HG02610 (cell line): ENCODE measurements around the gene TTC23.

Source experiments
- ATAC-seq: cut with Tn5 transposase; IDR thresholded peaks from one replicate; pipeline ENCODE4 v1.9.1; 2021; ENCODE audit warnings: mild to moderate bottlenecking, moderate library complexity; ENCODE audit not compliant: unreplicated experiment

The TTC23 gene

GRCh38 chr15:99165956-99166689, 83.3 kb downstream of the TTC23 start:
- ATAC-seq = no peak

GRCh38 chr15:99165020-99165790, 84.2 kb downstream of the TTC23 start:
- ATAC-seq = no peak

GRCh38 chr15:99164119-99164518, 85.3 kb downstream of the TTC23 start:
- no peak for ATAC-seq

GRCh38 chr15:99163271-99164062, 85.9 kb downstream of the TTC23 start:
- ATAC-seq = no peak

- ATAC-seq = peak; percentile 48
Measured at GRCh38 chr15:99158626-99159412, 90.6 kb downstream of the TTC23 start.

- no peak for ATAC-seq
Measured at GRCh38 chr15:99157456-99157855, 91.9 kb downstream of the TTC23 start.

GRCh38 chr15:99155961-99156443, 93.4 kb downstream of the TTC23 start:
- no peak for ATAC-seq

GRCh38 chr15:99154271-99154670, 95.1 kb downstream of the TTC23 start:
- ATAC-seq = no peak

- no peak for ATAC-seq
Measured at GRCh38 chr15:99153026-99153535, 96.3 kb downstream of the TTC23 start.

- ATAC-seq = no peak
Measured at GRCh38 chr15:99151156-99151555, 98.2 kb downstream of the TTC23 start.

GRCh38 chr15:99149366-99149765, 100.0 kb downstream of the TTC23 start:
- no peak for ATAC-seq

GRCh38 chr15:99148851-99149276, 100.5 kb downstream of the TTC23 start:
- ATAC-seq = no peak

GRCh38 chr15:99146661-99147060, 102.7 kb downstream of the TTC23 start:
- ATAC-seq = no peak

GRCh38 chr15:99145778-99146177, 103.6 kb downstream of the TTC23 start:
- ATAC-seq = no peak

- no peak for ATAC-seq
Measured at GRCh38 chr15:99145005-99145404, 104.4 kb downstream of the TTC23 start.

GRCh38 chr15:99143655-99144610, 105.4 kb downstream of the TTC23 start:
- no peak for ATAC-seq

GRCh38 chr15:99143242-99143641, 106.1 kb downstream of the TTC23 start:
- ATAC-seq = no peak

GRCh38 chr15:99142562-99142961, 106.8 kb downstream of the TTC23 start:
- no peak for ATAC-seq

- ATAC-seq = no peak
Measured at GRCh38 chr15:99141943-99142342, 107.4 kb downstream of the TTC23 start.
